Endothelial cell of umbilical vein (primary cell): Measurements from ENCODE around the gene NWD2. TPM values are rescaled to one million over a fixed set of nuclear protein-coding genes. Genes with fewer than 3 reads are reported as not detected.

Experiments used
- BruUV-seq: library from RNA; stranded (reverse); fragments of 400-500 nt; replicated peaks from 2 replicates; lab custom pipeline; 2021; lab: Mats Ljungman, UMichigan
- CTCF ChIA-PET: fragments of 300-600, 350-600 bp; sonication (Branson Sonifier 250); formaldehyde crosslinking; loops from one replicate; lab custom pipeline; 2021; ENCODE audit warnings: antibody characterized with exemption, inconsistent platforms; lab: Charles Lee
- POLR2A ChIA-PET: fragments of 300-600, 350-600 bp; sonication (Branson Sonifier 250); formaldehyde crosslinking; loops from one replicate; lab custom pipeline; 2021; ENCODE audit warnings: antibody characterized with exemption, inconsistent platforms; lab: Charles Lee
- DNase-seq: peaks from one replicate; pipeline ENCODE4 v3.0.0-alpha.2; 2011; ENCODE audit warnings: low read depth, low spot score
- FAIRE-seq: peaks from 2 replicates; lab custom pipeline; 2011; peaks lifted over from hg19 to GRCh38; lab: Jason Lieb, UNC
- H2AFZ ChIP-seq: 2 replicates; pipeline ENCODE4 v1.6.0; 2012; ENCODE audit warnings: low read depth, low read length, control low read depth, inconsistent platforms
- H3K27ac ChIP-seq: 2 replicates; pipeline ENCODE4 v1.5.1; 2011; ENCODE audit warnings: low read depth, mild to moderate bottlenecking, control low read depth, low read length, moderate library complexity; ENCODE audit not compliant: insufficient read depth
- H3K27me3 ChIP-seq, 2 experiments: 2 replicates each; pipeline versions ENCODE4 v1.6.0 to v1.6.1; 2011; ENCODE audit warnings: low read length in 2 of 2, mixed read lengths in 1 of 2; ENCODE audit not compliant: control insufficient read depth in 2 of 2, insufficient read depth in 2 of 2
- H3K36me3 ChIP-seq, 2 experiments: 2 replicates in 1 of 2; 3 replicates in 1 of 2; pipeline ENCODE4 v1.5.1; 2011; ENCODE audit warnings: low read length in 2 of 2, mild to moderate bottlenecking in 1 of 2, moderate library complexity in 1 of 2; ENCODE audit not compliant: control insufficient read depth in 2 of 2, insufficient read depth in 2 of 2; ENCODE audit errors: extremely low read depth in 1 of 2
- H3K4me1 ChIP-seq: 3 replicates; pipeline ENCODE4 v1.5.1; 2011; ENCODE audit warnings: mild to moderate bottlenecking, low read length; ENCODE audit not compliant: control insufficient read depth, insufficient read depth; ENCODE audit errors: extremely low read depth
- H3K4me2 ChIP-seq: 2 replicates; pipeline ENCODE4 v1.6.1; 2011; ENCODE audit warnings: low read length, control low read depth, mixed read lengths; ENCODE audit not compliant: insufficient read depth
- H3K4me3 ChIP-seq, 3 experiments: fragments of 200-600 bp in 1 of 3; sonication (generic), shearing (Covaris generic) in 1 of 3; replicated peaks in 1 of 3; 2 replicates each; pipeline ENCODE4 v1.5.1; 2011 to 2016; ENCODE audit warnings: control low read depth in 3 of 3, low read length in 3 of 3, mild to moderate bottlenecking in 2 of 3, inconsistent platforms in 1 of 3, low read depth in 1 of 3, moderate library complexity in 1 of 3; ENCODE audit not compliant: insufficient read depth in 1 of 3
- H3K79me2 ChIP-seq: 2 replicates; pipeline ENCODE4 v1.6.0; 2012; ENCODE audit warnings: low read length, inconsistent platforms; ENCODE audit not compliant: control insufficient read depth, insufficient read depth
- H3K9ac ChIP-seq: replicated peaks from 2 replicates; pipeline ENCODE3; 2011; ENCODE audit warnings: low read length, control low read depth; ENCODE audit not compliant: insufficient read depth; ENCODE audit errors: extremely low read depth
- H3K9me1 ChIP-seq: replicated peaks from 3 replicates; pipeline ENCODE4 v1.6.0; 2011; ENCODE audit warnings: mild to moderate bottlenecking, low read length; ENCODE audit not compliant: control insufficient read depth, insufficient read depth; ENCODE audit errors: extremely low read depth
- H3K9me3 ChIP-seq: replicated peaks from 2 replicates; pipeline ENCODE4 v1.5.1; 2012; ENCODE audit warnings: low read length, inconsistent platforms; ENCODE audit not compliant: control insufficient read depth, insufficient read depth
- H4K20me1 ChIP-seq: replicated peaks from 2 replicates; pipeline ENCODE3; 2011; ENCODE audit warnings: mild to moderate bottlenecking, low read length; ENCODE audit not compliant: control insufficient read depth, insufficient read depth; ENCODE audit errors: extremely low read depth
- EZH2 ChIP-seq: IDR thresholded peaks from 2 replicates; pipeline ENCODE4 v1.6.1; 2012; ENCODE audit warnings: borderline replicate concordance, low read depth, mild to moderate bottlenecking, moderate library complexity, low read length, inconsistent platforms; ENCODE audit not compliant: severe bottlenecking
- FOS ChIP-seq: IDR thresholded peaks from 2 replicates; pipeline ENCODE4 v1.6.1; 2011; ENCODE audit warnings: mild to moderate bottlenecking, low read length, moderate library complexity, borderline replicate concordance; ENCODE audit not compliant: insufficient read depth
- GATA2 ChIP-seq: IDR thresholded peaks from 2 replicates; pipeline ENCODE4 v1.7.0; 2011; ENCODE audit warnings: low read depth, mild to moderate bottlenecking, moderate library complexity, mixed read lengths, low read length; ENCODE audit not compliant: insufficient read length, insufficient read depth
- JUN ChIP-seq: IDR thresholded peaks from 2 replicates; pipeline ENCODE4 v1.6.1; 2011; ENCODE audit warnings: borderline replicate concordance, low read depth; ENCODE audit not compliant: insufficient read length, insufficient read depth
- MYC ChIP-seq: IDR thresholded peaks from one replicate; pipeline ENCODE4 v1.6.1; 2011; ENCODE audit warnings: mild to moderate bottlenecking, low read depth, low read length
- POLR2A ChIP-seq: IDR thresholded peaks from 2 replicates; pipeline ENCODE4 v1.6.1; 2012; ENCODE audit warnings: low read depth, mild to moderate bottlenecking, control low read depth, low read length
- POLR2AphosphoS5 ChIP-seq: IDR thresholded peaks from 2 replicates; pipeline ENCODE4 v1.6.1; 2012; ENCODE audit warnings: low read depth, mild to moderate bottlenecking, control low read depth, low read length, moderate library complexity; ENCODE audit not compliant: insufficient read depth
- dilution Hi-C: fragments of 300-500 bp; cut with MboI; formaldehyde crosslinking; loops from one replicate; pipeline ENCODE4 v1.15.0; 2019; ENCODE audit warnings: low sequenced_read_pairs; ENCODE audit not compliant: extremely low pct_ligation_motif_present
- intact Hi-C: fragments of 100-400 bp; cut with micrococcal nuclease; formaldehyde crosslinking; loops from one replicate; pipeline ENCODE4 v1.10.0; 2022
- polyA plus RNA-seq, 4 experiments: library from polyadenylated mRNA; depleted of rRNA in 3 of 4; stranded (reverse) in 3 of 4; unstranded in 1 of 4; fragments of >200 nt; gene quantifications; 2 replicates each; pipeline versions ENCODE4 v1.2.1 to v1.2.3, GENCODE V29; 2011 to 2012; ENCODE audit warnings: missing spikeins in 1 of 4
- total RNA-seq: library from RNA; stranded (reverse); gene quantifications from 2 replicates; pipeline ENCODE4 v1.2.3, GENCODE V29; 2021
- TF ChIP-seq, protein P1 (sequence below): IDR thresholded peaks from 2 replicates; pipeline ENCODE4 v1.6.1; 2011; ENCODE audit not compliant: insufficient read depth, insufficient read length
- TF ChIP-seq, protein P2 (sequence below), 2 donors: IDR thresholded peaks; 1 replicate in 1 of 2; 2 replicates in 1 of 2; pipeline ENCODE4 v1.5.1; 2011; ENCODE audit warnings: low read length in 2 of 2, mild to moderate bottlenecking in 2 of 2, moderate library complexity in 2 of 2, control low read depth in 1 of 2, inconsistent platforms in 1 of 2, low read depth in 1 of 2; ENCODE audit not compliant: insufficient read depth in 1 of 2; ENCODE audit errors: extremely low read depth in 1 of 2

NWD2 gene
- total and polyA plus RNA-seq, 2 donors (not counting 3 experiments of a cell fraction or from before 2014, with no cell fraction given) = not detected

DNA sequence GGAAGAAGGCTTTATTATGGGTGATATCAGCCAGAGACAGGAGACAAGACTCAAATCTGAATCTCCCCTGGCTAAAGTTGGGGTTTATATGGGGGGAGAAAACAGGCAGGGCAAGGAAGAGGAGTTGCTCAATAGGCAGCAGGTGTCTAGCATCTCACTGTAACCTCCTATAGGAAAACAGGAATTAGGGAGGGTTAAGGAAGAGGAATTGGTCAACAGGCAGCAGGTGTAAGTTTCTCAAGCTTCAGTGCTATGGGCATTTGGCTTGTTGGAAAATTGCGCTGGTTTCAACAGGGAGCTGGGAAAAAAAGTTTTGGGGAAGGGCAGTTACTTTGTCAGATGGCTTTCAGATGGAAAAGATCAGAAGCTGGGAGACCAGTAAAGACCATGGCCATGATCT lies 206.4 kb downstream of the NWD2 start:
- no peak for FAIRE-seq
- dilution Hi-C loops = no loop called here
- no TSS peak for BruUV-seq

DNA sequence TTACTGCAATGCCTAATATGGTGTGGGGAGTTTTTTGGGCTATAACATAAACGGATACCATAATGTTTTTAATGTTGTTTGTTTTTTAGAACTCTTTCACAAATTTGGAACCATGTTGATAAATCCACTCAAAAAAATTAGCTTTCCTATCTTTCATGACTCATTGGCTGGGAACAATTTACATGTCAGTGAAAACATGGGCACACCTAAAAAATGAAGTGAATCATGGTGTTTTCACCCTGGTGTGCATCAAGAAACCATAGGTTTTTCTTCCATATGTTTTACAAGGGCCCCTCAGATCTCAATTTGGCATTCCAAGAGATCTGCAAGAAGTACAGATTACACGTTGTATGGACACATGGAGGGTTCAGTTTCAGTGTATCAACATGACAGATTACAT lies 207.1 kb downstream of the NWD2 start:
- DNase-seq = no peak
- Histone ChIP-seq H4K20me1 (no peaks in the 10 kb centered on the region), H3K27ac (no peak overlapping the region), H3K79me2 (no peaks in the 10 kb centered on the region), H3K4me1 (peaks cover 9% of the 10 kb centered on the region), H3K36me3 (no peaks in the 10 kb centered on the region), H3K9me3 (no peaks in the 10 kb centered on the region), H3K4me2 (no peak overlapping the region), H3K9me1 (no peaks in the 10 kb centered on the region), H3K9ac (no peak overlapping the region), H3K27me3 (peaks cover 26 to 34% of the 10 kb centered on the region in 2 experiments), H3K4me3 (no peak overlapping the region), H2AFZ (no peak overlapping the region)
- intact Hi-C loops (loop anchor here (2.0 kb wide), 2 partner anchors 341 to 351 kb away; no protein-coding TSS in a partner anchor), dilution Hi-C loops (no loop called here)
- no TSS peak for BruUV-seq
- POLR2A ChIA-PET = no interaction called here
- no peak for FAIRE-seq
- CTCF ChIA-PET = interaction anchor here (0.7 to 7.5 kb wide), 6 partner anchors 8 to 343 kb away, joined by 3 to 181 read pairs (median 4); no protein-coding TSS in a partner anchor
- TF ChIP-seq MYC = no peak
- TF ChIP-seq POLR2AphosphoS5 = no peak
- TF ChIP-seq, protein P1, sequence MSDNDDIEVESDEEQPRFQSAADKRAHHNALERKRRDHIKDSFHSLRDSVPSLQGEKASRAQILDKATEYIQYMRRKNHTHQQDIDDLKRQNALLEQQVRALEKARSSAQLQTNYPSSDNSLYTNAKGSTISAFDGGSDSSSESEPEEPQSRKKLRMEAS = no peak
- no peak for TF ChIP-seq FOS
- no peak for TF ChIP-seq GATA2
- TF ChIP-seq JUN = no peak
- TF ChIP-seq EZH2 = no peak
- TF ChIP-seq POLR2A = no peak
- TF ChIP-seq, protein P2, sequence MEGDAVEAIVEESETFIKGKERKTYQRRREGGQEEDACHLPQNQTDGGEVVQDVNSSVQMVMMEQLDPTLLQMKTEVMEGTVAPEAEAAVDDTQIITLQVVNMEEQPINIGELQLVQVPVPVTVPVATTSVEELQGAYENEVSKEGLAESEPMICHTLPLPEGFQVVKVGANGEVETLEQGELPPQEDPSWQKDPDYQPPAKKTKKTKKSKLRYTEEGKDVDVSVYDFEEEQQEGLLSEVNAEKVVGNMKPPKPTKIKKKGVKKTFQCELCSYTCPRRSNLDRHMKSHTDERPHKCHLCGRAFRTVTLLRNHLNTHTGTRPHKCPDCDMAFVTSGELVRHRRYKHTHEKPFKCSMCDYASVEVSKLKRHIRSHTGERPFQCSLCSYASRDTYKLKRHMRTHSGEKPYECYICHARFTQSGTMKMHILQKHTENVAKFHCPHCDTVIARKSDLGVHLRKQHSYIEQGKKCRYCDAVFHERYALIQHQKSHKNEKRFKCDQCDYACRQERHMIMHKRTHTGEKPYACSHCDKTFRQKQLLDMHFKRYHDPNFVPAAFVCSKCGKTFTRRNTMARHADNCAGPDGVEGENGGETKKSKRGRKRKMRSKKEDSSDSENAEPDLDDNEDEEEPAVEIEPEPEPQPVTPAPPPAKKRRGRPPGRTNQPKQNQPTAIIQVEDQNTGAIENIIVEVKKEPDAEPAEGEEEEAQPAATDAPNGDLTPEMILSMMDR (IDR thresholded peaks at IDR 0.05; ENCODE audit: extremely low read depth in 1 of 2, insufficient read depth in 1 of 2, low read depth in 1 of 2, low read length in 2 of 2) = no peak

More for the DNA sequence above, 206.4 kb downstream of the NWD2 start:
- CTCF ChIA-PET = interaction anchor here (1.1 to 7.5 kb wide), 2 partner anchors 8 to 114 kb away, joined by 4 to 181 read pairs; no protein-coding TSS in a partner anchor
- Histone ChIP-seq H3K9me1 (no peaks in the 10 kb centered on the region), H3K4me1 (peaks cover 9% of the 10 kb centered on the region), H3K27ac (no peak overlapping the region), H4K20me1 (no peaks in the 10 kb centered on the region), H3K27me3 (peaks cover 22 to 29% of the 10 kb centered on the region in 2 experiments), H3K9me3 (no peaks in the 10 kb centered on the region), H3K9ac (no peak overlapping the region), H3K79me2 (no peaks in the 10 kb centered on the region), H3K4me3 (no peak overlapping the region), H3K36me3 (no peaks in the 10 kb centered on the region), H3K4me2 (no peak overlapping the region), H2AFZ (no peak overlapping the region)
- TF ChIP-seq GATA2 (no peak), MYC (no peak)
- DNase-seq = no peak
- POLR2A ChIA-PET = no interaction called here
- intact Hi-C loops = no loop called here
